NCI-H460 (cell line): ENCODE measurements around the gene GSS. TPM values are rescaled to one million over a fixed set of nuclear protein-coding genes. Genes with fewer than 3 reads are reported as not detected.
A peak's percentile ranks its signal among the peaks of the same experiment; 100 is the strongest.

ENCODE experiments used
- DNase-seq: peaks from one replicate; pipeline ENCODE4 v3.0.0-alpha.2; 2016; ENCODE audit warnings: low read depth; ENCODE audit errors: extremely low read depth
- total RNA-seq: library from RNA; depleted of rRNA; stranded (reverse); fragments of >200 nt; shearing (Covaris generic); gene quantifications from 2 replicates; pipeline ENCODE4 v1.2.3, GENCODE V29; 2014

The GSS gene
- total RNA-seq, 1 experiment from 2014 or later, result 100.0 TPM

GRCh38 chr20:34979366-34980153, 24.0 kb upstream of the GSS start:
- DNase-seq, result no peak

- DNase-seq, result no peak
Observed at GRCh38 chr20:34978092-34978744, 22.6 kb upstream of the GSS start.

DNA sequence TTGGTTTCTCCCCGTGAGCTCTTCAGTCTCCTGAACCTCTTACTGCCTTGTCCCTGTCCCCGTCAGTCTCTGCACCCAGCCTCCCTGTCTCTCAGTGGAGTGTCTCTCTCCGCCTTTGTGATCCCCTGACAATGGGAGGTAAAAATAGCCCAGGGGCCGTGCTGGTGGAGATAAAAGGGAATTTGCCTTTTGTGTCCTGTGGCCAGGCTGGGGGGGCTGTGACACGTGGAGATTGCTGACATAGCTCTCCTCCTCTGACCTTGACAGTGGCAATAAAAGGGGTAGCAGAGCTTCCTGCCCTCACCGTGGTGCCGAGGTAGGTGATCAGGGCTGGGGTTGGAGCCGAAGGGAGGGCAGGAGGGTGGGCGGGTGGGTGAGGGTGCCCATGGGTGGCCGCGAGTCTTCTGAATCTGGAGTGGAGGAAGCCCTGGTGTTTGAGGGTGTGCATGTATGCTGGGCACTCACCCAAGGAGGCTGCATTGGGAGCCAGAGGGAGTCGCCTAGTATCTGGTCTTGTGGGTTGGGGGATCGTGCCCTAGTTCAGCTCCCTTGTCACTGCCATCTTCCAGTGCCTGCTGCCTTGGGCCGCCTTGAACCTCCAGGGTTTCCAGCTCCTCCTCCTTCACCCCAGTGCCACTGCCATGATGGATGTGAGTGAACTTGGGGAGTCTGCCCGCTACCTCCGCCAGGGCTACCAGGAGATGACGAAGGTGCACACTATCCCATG, 21.9 kb upstream of the GSS start:
- DNase-seq, result no peak

DNA sequence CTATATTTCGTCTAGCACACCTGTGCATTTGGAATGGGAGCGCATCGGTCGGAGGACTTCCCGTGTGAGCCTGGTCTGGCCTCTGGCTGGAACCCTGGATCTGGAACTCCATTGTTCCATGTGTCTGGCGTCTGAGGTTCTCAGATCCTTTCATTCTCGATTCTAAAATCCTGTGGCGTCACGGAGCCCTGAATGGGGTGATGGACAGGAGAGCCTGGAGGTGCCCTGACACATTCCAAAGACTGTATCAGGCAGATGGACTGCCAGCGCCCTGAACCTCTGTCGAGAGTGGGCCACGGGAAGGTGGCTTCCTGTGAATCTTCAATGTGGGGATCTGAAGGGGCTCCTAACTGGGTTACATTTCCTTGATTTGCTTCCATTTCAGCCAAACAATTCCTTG, 20.7 kb upstream of the GSS start:
- no peak for DNase-seq

DNA sequence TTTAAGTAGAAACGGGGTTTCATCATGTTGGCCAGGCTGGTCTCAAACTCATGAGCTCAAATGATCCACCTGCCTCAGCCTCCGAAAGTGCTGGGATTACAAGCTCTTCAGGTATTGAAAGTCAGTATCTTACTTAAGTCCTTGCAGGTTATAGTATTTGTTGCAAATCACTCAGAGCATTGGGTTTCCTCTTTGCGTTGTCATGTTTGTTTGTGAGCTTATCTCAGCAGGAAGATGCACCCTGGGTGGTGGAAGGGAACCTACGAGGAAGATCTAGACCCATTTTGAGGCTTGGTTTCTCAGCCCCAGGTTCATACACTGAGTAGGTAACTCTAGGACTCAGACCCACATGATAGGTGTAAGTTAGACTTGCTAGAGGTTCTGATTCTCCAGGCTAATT, 18.6 kb upstream of the GSS start:
- DNase-seq, result no peak

- DNase-seq, result no peak
Observed at GRCh38 chr20:34971561-34972235, 16.1 kb upstream of the GSS start.

- no peak for DNase-seq
Observed at GRCh38 chr20:34970846-34971560, 15.4 kb upstream of the GSS start.

GRCh38 chr20:34970193-34970840, 14.7 kb upstream of the GSS start:
- DNase-seq, result no peak

- no peak for DNase-seq
Observed at GRCh38 chr20:34968042-34968775, 12.6 kb upstream of the GSS start.

DNA sequence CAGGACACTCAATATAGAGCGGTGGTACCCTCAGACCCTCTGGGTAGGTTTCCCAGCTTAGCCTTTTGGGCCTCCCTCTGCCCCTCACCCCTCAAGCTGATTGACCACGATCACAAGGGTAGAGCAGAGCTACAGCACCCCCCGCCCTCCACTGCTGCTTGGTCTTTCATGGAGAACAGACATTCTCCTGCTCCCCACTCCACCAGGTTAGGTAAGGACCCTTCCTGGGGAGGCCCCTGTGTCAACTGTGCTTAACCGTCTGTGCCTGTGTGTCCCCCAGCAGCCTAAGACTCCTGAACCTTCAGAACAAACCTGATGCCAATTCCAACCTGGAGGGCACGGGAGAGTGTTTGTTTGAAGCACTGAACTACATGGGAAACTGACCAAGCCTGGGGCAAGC, 11.8 kb upstream of the GSS start:
- no peak for DNase-seq

DNA sequence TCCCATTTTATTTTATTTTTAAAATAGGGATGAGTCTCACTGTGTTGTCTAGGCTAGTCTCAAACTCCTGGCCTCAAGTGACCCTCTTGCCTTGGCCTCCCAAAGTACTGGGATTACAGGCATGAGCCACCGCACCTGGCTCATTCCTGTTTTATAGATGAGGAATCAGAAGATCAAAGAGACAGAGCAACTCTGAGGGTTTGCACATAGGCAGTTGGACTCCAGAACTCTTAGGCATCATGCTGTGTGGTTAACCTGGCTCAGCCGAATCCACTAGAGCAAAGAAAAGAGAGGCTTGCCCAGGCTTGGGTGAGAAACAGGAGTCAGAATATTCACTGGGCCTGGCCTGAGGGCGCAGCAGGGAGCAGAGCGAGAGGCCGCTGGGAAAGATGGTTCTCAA, 9.4 kb upstream of the GSS start:
- no peak for DNase-seq

- DNase-seq, result no peak
Observed at GRCh38 chr20:34964486-34964885, 8.9 kb upstream of the GSS start.

DNA sequence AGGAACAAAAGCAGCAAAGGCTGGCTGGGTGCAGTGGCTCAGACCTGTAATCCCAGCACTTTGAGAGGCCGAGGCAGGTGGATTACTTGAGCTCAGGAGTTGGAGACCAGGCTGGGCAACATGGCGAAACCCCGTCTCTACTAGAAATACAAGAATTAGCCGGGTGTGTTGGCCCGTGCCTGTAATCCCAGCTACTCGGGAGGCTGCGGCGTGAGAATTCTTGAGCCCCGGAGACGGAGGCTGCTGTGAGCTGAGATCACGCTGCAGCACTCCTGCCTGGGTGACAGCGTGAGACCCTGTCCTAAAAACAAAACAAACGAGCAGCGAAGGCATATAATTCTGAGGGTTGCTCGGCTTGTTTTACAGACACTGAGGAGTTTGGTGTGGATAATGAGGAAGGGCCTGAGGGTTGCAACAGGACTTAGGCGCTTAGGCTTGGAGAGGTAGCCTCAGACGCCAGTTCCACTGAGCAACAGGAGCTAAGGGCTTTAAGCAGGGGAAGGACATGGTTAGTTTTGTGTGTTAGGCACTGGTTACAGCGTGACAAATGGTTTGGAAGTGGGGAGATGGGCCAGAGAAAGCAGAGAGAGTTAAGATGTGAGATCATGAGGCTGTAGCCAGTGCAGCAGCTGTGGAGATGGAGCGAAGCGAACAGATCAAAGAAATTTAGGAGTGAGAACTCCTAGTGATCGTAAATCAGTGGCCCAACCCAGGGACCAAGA, 1.3 kb upstream of the GSS start:
- DNase-seq, result no peak

DNA sequence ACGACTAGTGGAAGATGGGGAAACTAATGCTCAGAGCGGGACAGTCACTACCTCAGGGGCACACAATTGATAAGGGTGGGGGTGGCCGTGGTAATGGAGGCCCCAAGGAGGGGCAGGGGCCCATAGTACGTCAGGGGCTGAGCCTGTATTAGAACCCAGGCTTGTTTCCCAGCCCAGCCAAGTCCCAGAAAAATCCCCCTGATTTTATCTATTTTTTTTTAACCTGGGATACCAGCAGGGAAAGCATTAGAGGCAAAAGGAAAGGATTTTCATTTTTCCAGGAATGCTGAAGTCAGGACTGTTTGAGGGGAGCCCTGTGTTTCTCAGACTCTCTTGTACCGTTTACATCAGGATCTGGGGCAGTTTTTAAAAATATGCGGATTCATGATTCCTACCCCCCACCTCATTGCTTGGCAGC, 444 bp upstream of the GSS start:
- DNase-seq, result no peak

DNA sequence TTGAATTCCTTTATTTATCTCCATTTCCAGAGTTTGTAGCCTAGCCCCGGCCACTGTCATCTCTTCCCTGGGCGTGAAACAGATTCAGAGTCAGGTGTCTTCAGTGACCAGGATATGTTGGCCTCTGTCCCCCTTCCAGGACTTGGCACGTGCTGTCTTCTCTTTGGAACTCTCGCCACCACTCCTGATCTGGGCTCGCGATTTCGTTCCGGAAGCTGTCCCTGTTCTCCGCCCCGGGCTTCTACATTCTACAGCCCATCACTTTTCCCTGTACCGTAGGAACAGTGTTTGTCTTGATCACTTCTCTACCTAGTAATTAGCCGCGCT, 739 bp downstream of the GSS start:
- peak; percentile 26 for DNase-seq

DNA sequence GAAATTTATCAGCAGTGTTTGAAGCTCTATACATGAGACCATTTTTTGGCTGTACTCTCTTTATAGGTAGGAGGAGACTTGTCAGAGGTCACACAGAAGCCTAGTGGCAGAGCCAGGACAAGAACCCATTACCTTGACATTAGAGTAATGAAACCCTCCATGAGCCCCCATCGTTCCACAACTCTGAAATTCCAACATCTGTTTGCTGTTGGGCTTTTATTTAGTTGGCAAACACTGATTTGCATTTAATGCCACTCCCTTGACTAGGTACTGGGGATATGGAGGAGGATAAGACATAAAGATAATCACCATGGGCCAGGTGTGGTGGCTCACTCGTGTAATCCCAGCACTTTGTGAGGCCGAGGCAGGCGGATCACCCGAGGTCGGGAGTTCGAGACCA, 1.6 kb downstream of the GSS start:
- DNase-seq, result no peak

DNA sequence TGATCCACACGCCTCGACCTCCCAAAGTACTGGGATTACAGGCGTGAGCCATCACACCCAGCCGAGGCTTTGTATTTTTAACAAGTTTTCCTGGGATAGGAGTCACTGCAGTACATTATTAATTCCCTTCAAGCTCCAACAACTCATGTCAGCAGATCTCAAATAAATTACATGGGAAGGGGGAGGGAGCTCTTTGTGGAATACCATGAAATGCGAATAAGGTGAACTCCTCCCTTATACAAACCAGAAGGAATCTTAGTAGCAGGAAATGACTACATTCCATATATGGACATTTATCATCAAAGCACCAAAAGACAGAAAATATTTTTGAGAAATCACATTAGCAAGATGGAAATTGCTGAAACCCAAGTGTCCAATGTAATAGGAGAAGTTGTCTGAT, 2.9 kb downstream of the GSS start:
- DNase-seq, result no peak

DNA sequence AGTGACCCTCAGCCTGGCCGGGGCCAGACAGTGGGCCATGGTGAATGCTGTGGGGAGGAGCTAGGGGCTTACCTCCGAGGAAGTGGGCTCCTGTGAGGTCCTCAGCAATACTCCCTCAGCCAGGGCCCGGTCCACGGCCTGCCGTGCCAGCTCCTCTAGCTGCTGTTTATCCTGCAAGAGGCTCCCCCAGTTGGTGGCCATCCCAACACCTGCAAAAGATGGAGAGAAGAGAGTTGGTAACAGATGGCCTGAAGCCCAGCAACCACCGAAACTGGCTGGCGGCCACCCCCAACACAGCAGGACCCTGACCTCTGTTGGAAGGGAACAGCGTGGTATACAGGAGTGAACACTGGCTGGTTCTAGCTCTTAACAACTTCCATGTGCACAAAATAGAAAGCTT, 4.0 kb downstream of the GSS start:
- no peak for DNase-seq

GRCh38 chr20:34951252-34951651, 4.4 kb downstream of the GSS start:
- DNase-seq, result no peak
